Mammary epithelial cell (primary cell): ENCODE measurements around the gene EOLA1.

ENCODE experiments used
- CTCF ChIP-seq, 2 donors: IDR thresholded peaks in 1 of 2; conservative IDR thresholded peaks in 1 of 2; 2 replicates each; pipeline ENCODE4 v1.5.1; 2011 to 2012; ENCODE audit warnings: inconsistent platforms in 2 of 2, low read length in 2 of 2, mild to moderate bottlenecking in 2 of 2, control low read depth in 1 of 2, low read depth in 1 of 2; ENCODE audit not compliant: insufficient read depth in 1 of 2; ENCODE audit errors: extremely low read depth in 1 of 2
- EZH2 ChIP-seq: IDR thresholded peaks from 2 replicates; pipeline ENCODE4 v1.6.1; 2012; ENCODE audit warnings: low read length, inconsistent platforms, borderline replicate concordance

- no peak for TF ChIP-seq EZH2
- no peak for TF ChIP-seq CTCF (conservative IDR thresholded peaks at IDR 0.05 in 1 of 2, IDR thresholded peaks at IDR 0.05 in 1 of 2; ENCODE audit: extremely low read depth in 1 of 2, insufficient read depth in 1 of 2, low read depth in 1 of 2, low read length in 2 of 2)
Observed at GRCh38 chrX:149511081-149511480, 29.7 kb upstream of the EOLA1 start.
